ENCODE measurements around the gene BEST1. TPM values are rescaled to one million over a fixed set of nuclear protein-coding genes. Genes with fewer than 3 reads are reported as not detected.

The BEST1 gene
- total and polyA plus RNA-seq, 7 donors, result 0.81 to 9.8 (median 1.4) TPM

DNA sequence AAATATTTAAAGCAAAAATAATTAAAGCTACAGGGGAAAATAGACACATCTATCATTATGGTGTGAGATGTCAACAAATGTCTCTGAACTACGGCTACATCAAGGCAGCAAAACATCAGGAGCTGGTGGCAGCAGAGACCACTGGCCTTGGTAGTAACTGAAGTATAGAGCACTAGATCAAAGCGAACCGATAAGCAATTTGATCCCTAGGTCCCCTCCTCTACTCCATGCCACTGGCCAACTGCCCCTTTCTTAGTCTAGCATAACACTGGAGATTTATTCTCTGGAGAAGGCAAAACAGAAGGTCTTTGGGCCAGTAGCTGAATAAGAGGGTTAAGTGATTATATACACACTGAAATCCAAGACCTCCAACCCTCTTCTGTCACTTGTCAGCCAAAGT, 19.2 kb upstream of the BEST1 start:
- Histone ChIP-seq H3K27me3 (ENCODE audit: insufficient read depth in 3 of 3, low read length in 2 of 3) (no peaks in the 10 kb centered on the region), H3K4me3 (no peak overlapping the region), H3K9me3 (peaks cover 5% of the 10 kb centered on the region), H3K4me1 (no peaks in the 10 kb centered on the region), H3K27ac (no peak overlapping the region), H3K36me3 (ENCODE audit: insufficient read depth in 1 of 2, low read depth in 1 of 2) (no peaks in the 10 kb centered on the region)
- no peak for DNase-seq
- no peak for ATAC-seq
- TF ChIP-seq CTCF (IDR thresholded peaks at IDR 0.05), result no peak
- intact Hi-C loops (cut with DNase I), result no loop called here
- WGBS, 3 donors, result 67 to 71% (median 67%) methylated on average over 3 of the region's 3 CpGs

- Histone ChIP-seq H3K27ac (no peak overlapping the region), H3K4me1 (no peaks in the 10 kb centered on the region), H3K9me3 (peaks cover 10% of the 10 kb centered on the region), H3K27me3 (ENCODE audit: insufficient read depth in 3 of 3, low read length in 2 of 3) (peaks cover 0 to 2% (median 0%) of the 10 kb centered on the region in 3 donors), H3K4me3 (no peak overlapping the region), H3K36me3 (ENCODE audit: insufficient read depth in 1 of 2, low read depth in 1 of 2) (no peaks in the 10 kb centered on the region)
- ATAC-seq (no peak), DNase-seq (no peak)
- TF ChIP-seq CTCF (IDR thresholded peaks at IDR 0.05), result no peak
- WGBS, 3 donors, result 82 to 95% (median 92%) methylated on average over 2 of the region's 2 CpGs
- intact Hi-C loops (cut with DNase I), result no loop called here
These were observed 14.3 kb upstream of the BEST1 start for GRCh38 chr11:61935861-61936260.

DNA sequence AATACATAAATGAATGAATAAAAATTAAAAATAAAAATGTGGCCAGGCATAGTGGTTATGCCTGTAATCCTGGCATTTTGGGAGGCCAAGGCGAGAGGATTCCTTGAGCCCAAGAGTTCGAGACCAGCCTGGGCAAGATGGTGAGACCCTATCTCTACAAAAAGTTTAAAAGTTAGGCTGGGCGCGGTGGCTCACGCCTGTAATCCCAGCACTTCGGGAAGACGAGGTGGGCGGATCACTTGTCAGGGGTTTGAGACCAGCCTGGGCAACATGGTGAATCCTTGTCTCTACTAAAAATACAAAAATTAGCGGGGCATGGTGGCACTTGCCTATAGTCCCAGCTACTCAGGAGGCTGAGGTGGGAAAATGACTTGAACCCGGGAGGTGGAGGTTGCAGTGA, 9.7 kb upstream of the BEST1 start:
- Histone ChIP-seq H3K27me3 (ENCODE audit: insufficient read depth in 3 of 3, low read length in 2 of 3) (peaks cover 0 to 2% (median 0%) of the 10 kb centered on the region in 3 donors), H3K4me3 (no peak overlapping the region), H3K9me3 (peaks cover 10% of the 10 kb centered on the region), H3K36me3 (ENCODE audit: insufficient read depth in 1 of 2, low read depth in 1 of 2) (no peaks in the 10 kb centered on the region), H3K27ac (no peak overlapping the region), H3K4me1 (no peaks in the 10 kb centered on the region)
- intact Hi-C loops (cut with DNase I), result no loop called here
- WGBS, 3 donors, result 85 to 95% (median 92%) methylated on average over 10 of the region's 10 CpGs
- no peak for TF ChIP-seq CTCF (IDR thresholded peaks at IDR 0.05)
- no peak for ATAC-seq
- no peak for DNase-seq

- Histone ChIP-seq H3K4me3 (no peak overlapping the region), H3K9me3 (no peaks in the 10 kb centered on the region), H3K27ac (no peak overlapping the region), H3K27me3 (ENCODE audit: insufficient read depth in 3 of 3, low read length in 2 of 3) (no peaks in the 10 kb centered on the region), H3K4me1 (no peaks in the 10 kb centered on the region), H3K36me3 (ENCODE audit: insufficient read depth in 1 of 2, low read depth in 1 of 2) (no peaks in the 10 kb centered on the region)
- no peak for TF ChIP-seq CTCF (IDR thresholded peaks at IDR 0.05)
- DNase-seq (no peak), ATAC-seq (no peak)
- intact Hi-C loops (cut with DNase I), result no loop called here
- WGBS, 3 donors, result 90 to 92% (median 92%) methylated on average over 13 of the region's 13 CpGs
These were observed 5.0 kb upstream of the BEST1 start for GRCh38 chr11:61945191-61945590.

GRCh38 chr11:61946894-61947293, 3.3 kb upstream of the BEST1 start:
- Histone ChIP-seq H3K4me1 (no peaks in the 10 kb centered on the region), H3K27me3 (ENCODE audit: insufficient read depth in 3 of 3, low read length in 2 of 3) (no peaks in the 10 kb centered on the region), H3K9me3 (no peaks in the 10 kb centered on the region), H3K36me3 (ENCODE audit: insufficient read depth in 1 of 2, low read depth in 1 of 2) (no peaks in the 10 kb centered on the region), H3K4me3 (no peak overlapping the region), H3K27ac (no peak overlapping the region)
- no peak for DNase-seq
- intact Hi-C loops (cut with DNase I), result loop anchor here (1.0 to 2.0 kb wide), 5 partner anchors 48 to 150 kb away; no protein-coding TSS in a partner anchor
- no peak for TF ChIP-seq CTCF (IDR thresholded peaks at IDR 0.05)
- ATAC-seq, result no peak
- WGBS, 3 donors, result 91 to 96% (median 93%) methylated on average over 5 of the region's 5 CpGs
